H1 (cell line): ENCODE results near the gene MLEC. TPM values are rescaled to one million over a fixed set of nuclear protein-coding genes. Genes with fewer than 3 reads are reported as not detected.

Experiments
- CTCF ChIA-PET: fragments of 300-600 bp; sonication (Branson Sonifier 250); formaldehyde crosslinking; loops from one replicate; lab custom pipeline; 2021; ENCODE audit not compliant: partially characterized antibody; lab: Charles Lee
- POLR2A ChIA-PET: fragments of 300-600 bp; sonication (Branson Sonifier 250); formaldehyde crosslinking; loops from one replicate; lab custom pipeline; 2021; ENCODE audit warnings: inconsistent platforms; ENCODE audit not compliant: partially characterized antibody; lab: Charles Lee
- DNase-seq, 2 experiments: peaks; one replicate each; pipeline versions ENCODE4 v3.0.0 to v3.0.0-alpha.2; 2010 to 2022; ENCODE audit warnings: low spot score in 2 of 2, low read depth in 1 of 2, mixed read lengths in 1 of 2
- FAIRE-seq: peaks from 2 replicates; lab custom pipeline; 2011; peaks lifted over from hg19 to GRCh38; lab: Jason Lieb, UNC
- H2AFZ ChIP-seq: 2 replicates; pipeline ENCODE4 v1.8.1; 2012; ENCODE audit warnings: low read length, inconsistent platforms
- H2AK5ac ChIP-seq: 2 replicates; pipeline ENCODE4 v1.6.1; 2013; ENCODE audit warnings: low read depth, low read length
- H2BK120ac ChIP-seq: replicated peaks from 2 replicates; pipeline ENCODE3; 2013; ENCODE audit warnings: low read depth, low read length, inconsistent platforms
- H2BK12ac ChIP-seq: 2 replicates; pipeline ENCODE4 v1.6.1; 2013; ENCODE audit warnings: low read depth, low read length
- H2BK15ac ChIP-seq: 2 replicates; pipeline ENCODE4 v1.6.1; 2013; ENCODE audit warnings: low read length
- H2BK20ac ChIP-seq: 2 replicates; pipeline ENCODE4 v1.6.1; 2013; ENCODE audit warnings: low read length
- H2BK5ac ChIP-seq: 2 replicates; pipeline ENCODE4 v1.6.1; 2013; ENCODE audit warnings: low read depth, low read length
- H3K14ac ChIP-seq: 2 replicates; pipeline ENCODE4 v1.6.1; 2013; ENCODE audit warnings: inconsistent platforms; ENCODE audit not compliant: insufficient read length
- H3K18ac ChIP-seq: 2 replicates; pipeline ENCODE4 v1.6.1; 2013; ENCODE audit warnings: low read length; ENCODE audit errors: extremely low read depth
- H3K23ac ChIP-seq: 2 replicates; pipeline ENCODE4 v1.6.1; 2013; ENCODE audit warnings: inconsistent platforms; ENCODE audit not compliant: insufficient read length
- H3K23me2 ChIP-seq: 2 replicates; pipeline ENCODE4 v1.6.1; 2013; ENCODE audit warnings: low read depth, low read length
- H3K27ac ChIP-seq: 2 replicates; pipeline ENCODE4 v1.6.1; 2011; ENCODE audit warnings: low read depth, low read length, inconsistent platforms
- H3K27me3 ChIP-seq, 4 experiments: replicated peaks in 1 of 4; 1 replicate in 1 of 4; 2 replicates in 3 of 4; pipeline versions ENCODE4 v1.6.1 to v1.8.1; 2011 to 2013; ENCODE audit warnings: low read length in 3 of 4, mild to moderate bottlenecking in 3 of 4, inconsistent platforms in 2 of 4, mixed read lengths in 2 of 4, moderate library complexity in 1 of 4; ENCODE audit not compliant: control insufficient read depth in 3 of 4, insufficient read depth in 3 of 4; ENCODE audit errors: extremely low read depth in 1 of 4
- H3K36me3 ChIP-seq, 4 experiments: 2 replicates each; pipeline versions ENCODE4 v1.6.1 to v1.8.1; 2011 to 2013; ENCODE audit warnings: mild to moderate bottlenecking in 4 of 4, low read length in 3 of 4, moderate library complexity in 2 of 4, control low read depth in 1 of 4, inconsistent platforms in 1 of 4; ENCODE audit not compliant: insufficient read depth in 4 of 4, control insufficient read depth in 2 of 4
- H3K4ac ChIP-seq: replicated peaks from 2 replicates; pipeline ENCODE3; 2013; ENCODE audit warnings: low read length, low read depth, mixed read lengths, inconsistent platforms; ENCODE audit not compliant: insufficient read length
- H3K4me1 ChIP-seq, 4 experiments: replicated peaks in 1 of 4; 1 replicate in 1 of 4; 2 replicates in 3 of 4; pipeline versions ENCODE4 v1.6.1 to v1.8.1; 2011 to 2013; ENCODE audit warnings: low read length in 3 of 4, inconsistent platforms in 2 of 4, mixed read lengths in 1 of 4; ENCODE audit not compliant: insufficient read depth in 4 of 4, control insufficient read depth in 3 of 4
- H3K4me2 ChIP-seq, 2 experiments: 2 replicates each; pipeline versions ENCODE4 v1.6.1 to v1.8.1; 2011 to 2013; ENCODE audit warnings: low read depth in 2 of 2, low read length in 2 of 2, control low read depth in 1 of 2, inconsistent platforms in 1 of 2, mild to moderate bottlenecking in 1 of 2; ENCODE audit not compliant: insufficient read depth in 1 of 2
- H3K4me3 ChIP-seq, 4 experiments: fragments of 200-600, 300-600 bp in 1 of 4; sonication (generic), shearing (Covaris generic), sonication (Bioruptor Twin) in 1 of 4; 2 replicates each; pipeline versions ENCODE4 v1.5.1 to v1.8.1; 2011 to 2016; ENCODE audit warnings: low read length in 4 of 4, low read depth in 3 of 4, control low read depth in 2 of 4, inconsistent platforms in 2 of 4, mild to moderate bottlenecking in 2 of 4, mixed read lengths in 1 of 4, moderate library complexity in 1 of 4; ENCODE audit not compliant: insufficient read depth in 2 of 4; ENCODE audit errors: extremely low read depth in 1 of 4
- H3K56ac ChIP-seq: replicated peaks from 2 replicates; pipeline ENCODE3; 2013; ENCODE audit warnings: low read depth, mild to moderate bottlenecking, mixed read lengths, low read length, inconsistent platforms; ENCODE audit not compliant: insufficient read length
- H3K79me1 ChIP-seq: 2 replicates; pipeline ENCODE4 v1.6.1; 2013; ENCODE audit warnings: low read depth, low read length, control low read depth
- H3K79me2 ChIP-seq, 2 experiments: 2 replicates each; pipeline versions ENCODE4 v1.6.1 to v1.8.1; 2012 to 2013; ENCODE audit warnings: low read length in 2 of 2, mild to moderate bottlenecking in 2 of 2, inconsistent platforms in 1 of 2; ENCODE audit not compliant: insufficient read depth in 2 of 2, control insufficient read depth in 1 of 2
- H3K9ac ChIP-seq, 4 experiments: replicated peaks in 1 of 4; 1 replicate in 1 of 4; 2 replicates in 3 of 4; pipeline versions ENCODE4 v1.6.1 to v1.8.1; 2011 to 2013; ENCODE audit warnings: low read depth in 3 of 4, low read length in 3 of 4, control low read depth in 2 of 4, mild to moderate bottlenecking in 2 of 4, moderate library complexity in 2 of 4, inconsistent platforms in 1 of 4; ENCODE audit errors: extremely low read depth in 1 of 4
- H3K9me3 ChIP-seq, 2 experiments: 2 replicates each; pipeline versions ENCODE4 v1.6.1 to v1.8.1; 2012 to 2013; ENCODE audit warnings: mild to moderate bottlenecking in 2 of 2, moderate library complexity in 2 of 2, control low read depth in 1 of 2, inconsistent platforms in 1 of 2, low read depth in 1 of 2, low read length in 1 of 2, mixed read lengths in 1 of 2; ENCODE audit not compliant: insufficient read depth in 2 of 2
- H4K20me1 ChIP-seq, 2 experiments: replicated peaks in 1 of 2; 2 replicates each; pipeline versions ENCODE3 to v1.8.1; 2011 to 2013; ENCODE audit warnings: inconsistent platforms in 2 of 2, low read length in 2 of 2, mild to moderate bottlenecking in 1 of 2; ENCODE audit not compliant: insufficient read depth in 2 of 2, control insufficient read depth in 1 of 2
- H4K5ac ChIP-seq: 2 replicates; pipeline ENCODE4 v1.6.1; 2013; ENCODE audit warnings: low read length, low read depth, mixed read lengths, inconsistent platforms; ENCODE audit not compliant: insufficient read length
- H4K8ac ChIP-seq: 2 replicates; pipeline ENCODE4 v1.8.0; 2013; ENCODE audit warnings: mild to moderate bottlenecking, moderate library complexity, low read length, inconsistent platforms; ENCODE audit not compliant: insufficient read depth; ENCODE audit errors: extremely low read depth
- H4K91ac ChIP-seq: replicated peaks from 2 replicates; pipeline ENCODE3; 2013; ENCODE audit warnings: low read length, mixed read lengths, inconsistent platforms; ENCODE audit not compliant: insufficient read length
- ATF3 ChIP-seq: IDR thresholded peaks from 2 replicates; pipeline ENCODE4 v1.6.1; 2011; ENCODE audit warnings: low read depth, mild to moderate bottlenecking, low read length; ENCODE audit not compliant: insufficient read depth
- CREB1 ChIP-seq: IDR thresholded peaks from 2 replicates; pipeline ENCODE4 v1.6.1; 2012; ENCODE audit warnings: inconsistent platforms
- CTCF ChIP-seq, 3 experiments: IDR thresholded peaks; 1 replicate in 2 of 3; 2 replicates in 1 of 3; pipeline versions ENCODE4 v1.5.1 to v1.6.1; 2011; ENCODE audit warnings: low read length in 3 of 3, mild to moderate bottlenecking in 3 of 3, inconsistent platforms in 2 of 3, low read depth in 1 of 3, moderate library complexity in 1 of 3; ENCODE audit not compliant: insufficient read depth in 1 of 3; ENCODE audit errors: control extremely low read depth in 1 of 3
- SUZ12 ChIP-seq: fragments of 200-600 bp; sonication (generic); IDR thresholded peaks from 2 replicates; pipeline ENCODE4 v1.6.1; 2012; ENCODE audit warnings: mild to moderate bottlenecking, inconsistent platforms, low read length, moderate library complexity, mixed read lengths
- YY1 ChIP-seq: IDR thresholded peaks from 2 replicates; pipeline ENCODE4 v1.6.1; 2011; ENCODE audit warnings: low read depth, mild to moderate bottlenecking, low read length
- WGBS, 2 experiments: shearing (Covaris generic) in 1 of 2; methylation state at CpG; one replicate each; pipeline versions ENCODE4 v1.1.6 to v1.1.7; 2013 to 2015; ENCODE audit warnings: low lambda C conversion rate in 2 of 2, mixed read lengths in 2 of 2, inconsistent platforms in 1 of 2, low coverage in 1 of 2, missing lambda C conversion rate in 1 of 2; ENCODE audit not compliant: insufficient replicate concordance in 2 of 2, insufficient coverage in 1 of 2, insufficient read length in 1 of 2; ENCODE audit errors: extremely low coverage in 1 of 2, missing lambda C conversion rate in 1 of 2; 5-methylcytosine and 5-hydroxymethylcytosine counted together
- polyA plus RNA-seq, 7 experiments: library from polyadenylated mRNA; depleted of rRNA in 3 of 7; stranded (reverse) in 5 of 7; unstranded in 2 of 7; fragments of >200 nt in 5 of 7; fragments of 200-250 nt in 2 of 7; gene quantifications; 1 replicate in 5 of 7; 2 replicates in 1 of 7; 4 replicates in 1 of 7; pipeline versions ENCODE4 v1.2.1 to v1.2.3, GENCODE V29; 2011 to 2013; ENCODE audit warnings: missing spikeins in 2 of 7, mixed read lengths in 2 of 7
- total RNA-seq: library from RNA; stranded (reverse); fragmentation: NEBNext Ultra II Directional; extraction: Animal tissue kit (Norgen Biotek cat#: 25700); gene quantifications from 2 replicates; pipeline ENCODE4 v1.2.1, GENCODE V29; 2021

Gene MLEC
- total and polyA plus RNA-seq, 2 of the 8 experiments (the other 6 are each of a cell fraction or from before 2014, with no cell fraction given): 37.1 to 260 TPM

GRCh38 chr12:120692524-120693033 lies 5.6 kb downstream of the MLEC start:
- H2BK120ac ChIP-seq: no peak overlapping the region
- no peak overlapping the region for H3K56ac ChIP-seq
- no peak overlapping the region for H3K9ac ChIP-seq
- ChIA-PET POLR2A (interaction anchor here (0.9 to 1.4 kb wide), 4 partner anchors 13 to 48 kb away, joined by 3 to 5 read pairs (median 4); no protein-coding TSS in a partner anchor), CTCF (interaction anchor here (0.9 to 10.4 kb wide), 4 partner anchors 12 to 109 kb away, joined by 3 to 87 read pairs (median 3); no protein-coding TSS in a partner anchor)
- no peak overlapping the region for H2BK5ac ChIP-seq
- no peak overlapping the region for H3K14ac ChIP-seq
- peaks cover 6 to 22% (median 16%) of the 10 kb centered on the region in 4 experiments; a peak in 6 of 7 replicates for H3K4me1 ChIP-seq
- no peak overlapping the region for H3K23ac ChIP-seq
- peaks cover 13% of the 10 kb centered on the region for H3K23me2 ChIP-seq
- H2AK5ac ChIP-seq: 0 out of 2 replicates have a peak overlapping the region, but pooled peaks have one; percentile 71
- H3K79me1 ChIP-seq: peaks cover 11% of the 10 kb centered on the region; the same call in 1 of the 2 replicates
- H2AFZ ChIP-seq: no peak overlapping the region
- no peaks in the 10 kb centered on the region for H3K9me3 ChIP-seq
- no peak overlapping the region for H2BK12ac ChIP-seq
- H3K4me3 ChIP-seq: no peak overlapping the region
- peaks cover 10 to 37% (median 35%) of the 10 kb centered on the region in 4 experiments for H3K36me3 ChIP-seq
- H3K4ac ChIP-seq: no peak overlapping the region
- peak overlapping the region in 1 of 2 experiments; percentile 61; a peak in 2 of 4 replicates for H3K4me2 ChIP-seq
- 87% methylated on average over 11 of the region's 11 CpGs; no CpG with 5 or more reads in 1 of the 2 experiments for WGBS, 2 experiments
- H4K20me1 ChIP-seq: peaks cover 20 to 22% of the 10 kb centered on the region in 2 experiments
- no peak for DNase-seq
- TF ChIP-seq SUZ12 (no peak), CREB1 (no peak), ATF3 (no peak), YY1 (no peak), CTCF (IDR thresholded peaks at IDR 0.05; ENCODE audit: control extremely low read depth in 1 of 3, insufficient read depth in 1 of 3, low read depth in 1 of 3, low read length in 3 of 3) (no peak)
- H4K8ac ChIP-seq: no peak overlapping the region
- H3K27ac ChIP-seq: no peak overlapping the region
- H3K18ac ChIP-seq: no peak overlapping the region
- no peaks in the 10 kb centered on the region for H3K27me3 ChIP-seq
- no peak overlapping the region for H4K5ac ChIP-seq
- H3K79me2 ChIP-seq: peaks cover 40 to 79% of the 10 kb centered on the region in 2 experiments
- no peak overlapping the region for H2BK20ac ChIP-seq
- H4K91ac ChIP-seq: no peak overlapping the region
- no peak for FAIRE-seq
- no peak overlapping the region for H2BK15ac ChIP-seq
